Central memory CD8-positive, alpha-beta T cell (primary cell): ENCODE measurements around the gene PTPA.

Experiments
- ATAC-seq: fragments of 150-1000 bp; cut with Tn5 transposase; replicated peaks from 2 replicates; pipeline ENCODE4 v1.10.0; 2022; ENCODE audit warnings: mild to moderate bottlenecking, moderate FRiP score, moderate number of reproducible peaks; ENCODE audit not compliant: poor library complexity, severe bottlenecking; ENCODE audit errors: extremely low read depth
- DNase-seq, 2 donors: peaks; one replicate each; pipeline ENCODE4 v3.0.0; 2021; ENCODE audit warnings: low spot score in 2 of 2
- H3K27ac Mint-ChIP-seq: one replicate; pipeline ENCODE4 v1.8.0; 2022; ENCODE audit warnings: low read depth, mild to moderate bottlenecking, moderate library complexity, mixed read lengths
- H3K27me3 Mint-ChIP-seq: one replicate; pipeline ENCODE4 v1.8.0; 2022; ENCODE audit warnings: mixed read lengths
- H3K36me3 Mint-ChIP-seq: one replicate; pipeline ENCODE4 v1.8.0; 2022; ENCODE audit warnings: mild to moderate bottlenecking, moderate library complexity, mixed read lengths; ENCODE audit not compliant: insufficient read depth
- H3K4me1 Mint-ChIP-seq: one replicate; pipeline ENCODE4 v1.8.0; 2022; ENCODE audit warnings: mixed read lengths
- H3K4me3 Mint-ChIP-seq: one replicate; pipeline ENCODE4 v1.8.0; 2022; ENCODE audit warnings: mild to moderate bottlenecking, moderate library complexity, mixed read lengths
- H3K9me3 Mint-ChIP-seq: one replicate; pipeline ENCODE4 v1.8.0; 2022; ENCODE audit warnings: mixed read lengths

PTPA gene

DNA sequence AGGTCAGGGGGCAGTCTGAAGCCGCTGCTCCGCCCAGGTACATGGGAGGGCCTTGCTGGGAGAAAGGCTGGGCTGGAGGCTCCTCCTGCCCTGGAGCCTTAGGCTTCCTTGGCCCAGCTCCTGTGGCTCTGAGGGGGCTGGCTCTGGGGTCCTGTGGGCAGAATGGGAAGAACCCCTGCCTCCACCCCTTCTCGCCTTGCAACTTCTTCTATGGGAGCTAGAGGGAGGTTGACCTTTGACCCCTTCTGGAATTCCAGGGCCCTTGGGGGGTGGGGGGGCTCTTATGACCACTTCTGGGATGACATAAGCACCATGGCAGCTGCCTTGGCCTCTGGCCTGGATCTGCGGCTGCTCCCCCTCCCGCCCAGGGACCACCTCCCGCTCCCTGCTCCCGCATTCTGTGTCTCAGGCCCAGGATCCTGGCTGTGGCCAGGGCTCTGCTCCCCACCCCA lies 34.7 kb downstream of the PTPA start:
- H3K4me3 Mint-ChIP-seq, result no peak overlapping the region
- peaks cover 22% of the 10 kb centered on the region for H3K4me1 Mint-ChIP-seq
- H3K27me3 Mint-ChIP-seq, result no peaks in the 10 kb centered on the region
- no peak for DNase-seq
- peaks cover 9% of the 10 kb centered on the region for H3K36me3 Mint-ChIP-seq
- H3K27ac Mint-ChIP-seq, result no peak overlapping the region
- no peaks in the 10 kb centered on the region for H3K9me3 Mint-ChIP-seq
- no peak for ATAC-seq

GRCh38 chr9:129146441-129146941 lies 35.3 kb downstream of the PTPA start:
- H3K4me1 Mint-ChIP-seq, result peaks cover 16% of the 10 kb centered on the region
- H3K27me3 Mint-ChIP-seq, result no peaks in the 10 kb centered on the region
- H3K36me3 Mint-ChIP-seq, result peaks cover 9% of the 10 kb centered on the region
- no peak for DNase-seq
- no peaks in the 10 kb centered on the region for H3K9me3 Mint-ChIP-seq
- H3K27ac Mint-ChIP-seq, result no peak overlapping the region
- no peak overlapping the region for H3K4me3 Mint-ChIP-seq
- no peak for ATAC-seq

DNA sequence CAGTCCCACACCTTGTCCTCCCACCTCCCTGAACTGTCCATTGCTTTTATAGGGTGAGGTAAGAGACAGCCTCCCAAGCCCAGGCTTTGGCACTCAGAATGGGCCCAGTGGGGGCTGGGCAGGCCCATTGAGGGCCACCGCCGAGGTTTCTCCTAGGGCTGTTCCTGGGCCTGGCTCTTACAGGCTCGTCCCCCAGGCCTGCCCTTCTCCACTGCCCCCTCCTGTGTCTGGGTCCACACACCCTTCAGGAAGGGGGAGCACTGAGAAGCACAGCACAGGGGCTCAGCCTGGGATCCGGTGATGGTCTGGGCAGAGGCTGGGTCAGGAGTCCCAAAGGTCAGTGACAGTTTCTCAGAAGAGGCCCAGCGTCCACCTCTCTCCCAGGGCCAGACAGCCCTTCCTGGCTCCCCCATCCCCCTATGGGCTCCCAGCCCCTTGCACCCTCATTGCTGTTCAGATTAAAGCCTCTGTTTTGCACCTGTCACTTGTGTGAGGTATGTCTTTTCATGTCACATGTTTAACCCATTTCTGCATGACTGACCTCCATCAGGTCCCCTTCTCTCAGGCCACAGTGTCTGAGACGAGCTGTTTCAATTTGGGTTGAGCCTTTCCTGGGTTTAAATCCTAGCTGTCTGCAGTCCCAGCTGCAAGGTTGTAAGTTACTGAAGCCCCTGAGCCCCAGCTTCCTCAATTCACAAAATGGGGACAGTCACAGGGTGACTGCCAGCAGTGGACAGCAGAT lies 37.4 kb downstream of the PTPA start:
- Mint-ChIP-seq H3K4me3 (no peak overlapping the region), H3K27me3 (no peaks in the 10 kb centered on the region), H3K9me3 (no peaks in the 10 kb centered on the region), H3K36me3 (peaks cover 7% of the 10 kb centered on the region), H3K27ac (no peak overlapping the region), H3K4me1 (peaks cover 15% of the 10 kb centered on the region)
- DNase-seq (no peak), ATAC-seq (no peak)

DNA sequence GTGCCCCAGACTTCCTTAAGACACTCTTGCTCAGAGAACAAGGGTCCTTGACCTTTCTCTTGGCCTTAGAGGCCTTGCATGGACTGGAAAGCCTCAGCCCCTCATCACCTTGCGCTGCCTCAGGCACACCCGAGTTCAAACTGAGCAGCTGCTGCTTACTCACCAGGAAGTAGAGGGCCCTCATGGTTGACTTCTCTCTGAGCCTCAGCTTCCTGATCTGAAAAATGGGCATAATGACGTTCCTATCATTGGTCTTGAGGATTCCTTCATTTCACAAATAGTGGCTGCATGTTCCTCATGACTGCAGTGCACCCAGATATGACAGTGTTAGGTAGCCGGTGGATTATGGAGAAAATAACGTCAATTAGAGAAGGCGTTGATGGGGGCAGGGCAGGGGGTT lies 38.2 kb downstream of the PTPA start:
- ATAC-seq (no peak), DNase-seq (no peak)
- no peak overlapping the region for H3K4me3 Mint-ChIP-seq
- no peaks in the 10 kb centered on the region for H3K9me3 Mint-ChIP-seq
- H3K27ac Mint-ChIP-seq, result no peak overlapping the region
- peaks cover 3% of the 10 kb centered on the region for H3K36me3 Mint-ChIP-seq
- no peaks in the 10 kb centered on the region for H3K27me3 Mint-ChIP-seq
- peaks cover 15% of the 10 kb centered on the region for H3K4me1 Mint-ChIP-seq

GRCh38 chr9:129150122-129150521 lies 38.9 kb downstream of the PTPA start:
- Mint-ChIP-seq H3K27me3 (no peaks in the 10 kb centered on the region), H3K4me3 (no peak overlapping the region), H3K27ac (no peak overlapping the region), H3K36me3 (peaks cover 3% of the 10 kb centered on the region), H3K4me1 (peaks cover 15% of the 10 kb centered on the region), H3K9me3 (no peaks in the 10 kb centered on the region)
- no peak for DNase-seq
- ATAC-seq, result no peak

DNA sequence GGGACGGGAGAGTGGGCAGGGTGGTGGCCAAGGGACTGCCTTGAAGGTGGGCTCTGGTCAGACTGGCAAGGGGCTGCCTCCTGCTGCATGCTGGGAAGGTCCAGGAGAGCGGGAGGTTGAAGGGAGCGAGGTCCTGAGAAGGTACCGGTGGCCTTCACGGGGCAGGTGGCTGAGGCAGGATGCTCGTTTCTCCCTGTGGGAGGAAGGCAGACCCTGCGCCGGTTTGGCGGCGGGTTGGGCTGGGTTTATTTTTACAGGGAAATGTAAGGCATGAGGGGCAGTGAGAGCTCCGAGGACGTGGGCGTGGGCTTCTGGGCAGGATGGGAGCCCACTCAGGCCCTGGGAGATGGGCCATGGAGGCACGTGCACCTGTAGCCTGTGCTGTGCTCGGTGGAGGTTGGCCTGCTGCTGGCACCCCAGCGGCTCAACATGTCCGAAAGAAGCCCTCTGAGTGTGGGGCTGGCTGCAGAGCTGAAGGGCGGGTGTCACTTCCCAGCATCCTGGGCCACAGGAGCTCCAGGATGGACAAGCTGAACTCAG lies 39.5 kb downstream of the PTPA start:
- ATAC-seq (no peak), DNase-seq (no peak)
- H3K27me3 Mint-ChIP-seq, result no peaks in the 10 kb centered on the region
- H3K27ac Mint-ChIP-seq, result peak overlapping the region; percentile 46
- peaks cover 15% of the 10 kb centered on the region for H3K4me1 Mint-ChIP-seq
- no peaks in the 10 kb centered on the region for H3K9me3 Mint-ChIP-seq
- H3K4me3 Mint-ChIP-seq, result no peak overlapping the region
- peaks cover 3% of the 10 kb centered on the region for H3K36me3 Mint-ChIP-seq

- no peak for DNase-seq
- H3K27ac Mint-ChIP-seq, result no peak overlapping the region
- no peaks in the 10 kb centered on the region for H3K27me3 Mint-ChIP-seq
- peaks cover 3% of the 10 kb centered on the region for H3K36me3 Mint-ChIP-seq
- ATAC-seq, result no peak
- H3K9me3 Mint-ChIP-seq, result no peaks in the 10 kb centered on the region
- H3K4me1 Mint-ChIP-seq, result peaks cover 15% of the 10 kb centered on the region
- H3K4me3 Mint-ChIP-seq, result no peak overlapping the region
Measured at GRCh38 chr9:129151469-129151868, 40.3 kb downstream of the PTPA start.

- Mint-ChIP-seq H3K4me3 (no peak overlapping the region), H3K4me1 (peaks cover under 1% of the 10 kb centered on the region), H3K9me3 (no peaks in the 10 kb centered on the region), H3K27ac (no peak overlapping the region), H3K27me3 (no peaks in the 10 kb centered on the region), H3K36me3 (peaks cover 4% of the 10 kb centered on the region)
- no peak for ATAC-seq
- no peak for DNase-seq
Measured at GRCh38 chr9:129154866-129155477, 43.8 kb downstream of the PTPA start.

- DNase-seq (no peak), ATAC-seq (no peak)
- peaks cover 2% of the 10 kb centered on the region for H3K36me3 Mint-ChIP-seq
- no peaks in the 10 kb centered on the region for H3K27me3 Mint-ChIP-seq
- H3K9me3 Mint-ChIP-seq, result no peaks in the 10 kb centered on the region
- H3K4me1 Mint-ChIP-seq, result no peaks in the 10 kb centered on the region
- no peak overlapping the region for H3K27ac Mint-ChIP-seq
- no peak overlapping the region for H3K4me3 Mint-ChIP-seq
Measured at GRCh38 chr9:129156163-129156562, 44.9 kb downstream of the PTPA start.

DNA sequence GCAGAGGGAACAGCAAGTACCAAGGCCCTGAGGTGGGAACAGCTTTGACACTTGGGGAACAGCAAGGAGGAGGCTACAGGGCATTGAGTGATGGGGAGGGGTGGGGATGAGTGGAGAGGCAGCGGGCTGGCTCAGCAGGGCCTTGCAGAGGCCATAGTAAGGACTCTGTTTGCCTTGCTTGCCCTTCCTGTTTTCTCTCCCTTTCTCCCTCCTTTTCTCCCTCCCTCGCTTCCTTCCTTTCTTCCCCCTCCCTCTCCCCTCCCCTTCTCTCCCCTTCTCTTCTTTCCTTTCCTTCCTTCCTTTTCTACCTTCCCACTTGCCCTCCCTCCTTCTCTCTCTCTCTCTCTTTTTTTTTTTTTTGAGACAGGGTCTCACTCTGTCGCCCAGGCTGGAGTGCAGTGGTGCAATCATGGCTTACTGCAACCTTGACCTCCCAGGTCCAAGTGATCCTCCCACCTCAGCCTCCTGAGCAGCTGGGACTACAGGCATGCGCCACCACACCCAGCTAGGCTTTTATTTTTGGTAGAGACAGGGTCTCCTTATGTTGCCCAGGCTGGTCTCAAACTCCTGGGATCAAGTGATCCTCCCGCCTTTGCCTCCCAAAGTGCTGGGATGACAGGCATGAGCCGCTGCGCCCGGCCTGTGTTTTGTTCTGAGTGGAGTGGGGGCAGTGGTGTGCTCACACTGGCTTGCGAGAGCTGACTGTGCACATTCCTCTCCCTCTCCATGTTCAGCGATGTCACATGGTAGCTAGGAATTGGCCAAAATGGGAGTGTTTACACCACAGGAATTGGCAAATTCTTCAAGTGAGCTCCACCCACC lies 49.7 kb downstream of the PTPA start:
- Mint-ChIP-seq H3K4me1 (no peaks in the 10 kb centered on the region), H3K27me3 (no peaks in the 10 kb centered on the region), H3K27ac (no peak overlapping the region), H3K36me3 (peaks cover 2% of the 10 kb centered on the region), H3K9me3 (no peaks in the 10 kb centered on the region), H3K4me3 (no peak overlapping the region)
- DNase-seq, result no peak
- no peak for ATAC-seq

DNA sequence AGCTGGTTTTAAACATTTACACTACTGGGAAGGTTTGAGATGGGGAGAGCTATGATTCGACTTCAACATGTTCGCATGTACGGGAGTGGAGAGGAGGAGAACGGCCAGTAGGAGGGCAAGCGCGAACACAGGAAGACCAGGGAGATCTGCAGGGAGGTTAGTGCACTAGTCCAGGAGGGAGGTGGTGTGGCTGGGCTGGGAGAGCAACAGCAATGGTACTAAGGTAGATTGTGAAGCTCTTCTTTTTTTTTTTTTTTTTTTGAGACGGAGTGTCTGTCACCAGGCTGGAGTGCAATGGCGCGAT lies 50.3 kb downstream of the PTPA start:
- Mint-ChIP-seq H3K4me3 (no peak overlapping the region), H3K27me3 (no peaks in the 10 kb centered on the region), H3K9me3 (no peaks in the 10 kb centered on the region), H3K36me3 (peaks cover 2% of the 10 kb centered on the region), H3K4me1 (no peaks in the 10 kb centered on the region), H3K27ac (no peak overlapping the region)
- no peak for DNase-seq
- ATAC-seq, result no peak

GRCh38 chr9:129162497-129163197 lies 51.4 kb downstream of the PTPA start:
- no peaks in the 10 kb centered on the region for H3K4me1 Mint-ChIP-seq
- no peaks in the 10 kb centered on the region for H3K36me3 Mint-ChIP-seq
- H3K27me3 Mint-ChIP-seq, result no peaks in the 10 kb centered on the region
- ATAC-seq (no peak), DNase-seq (no peak)
- no peak overlapping the region for H3K27ac Mint-ChIP-seq
- H3K9me3 Mint-ChIP-seq, result no peaks in the 10 kb centered on the region
- H3K4me3 Mint-ChIP-seq, result no peak overlapping the region
